ENCODE results near the gene DSCAM. TPM values are rescaled to one million over a fixed set of nuclear protein-coding genes. Genes with fewer than 3 reads are reported as not detected.

DSCAM gene
- total and polyA plus RNA-seq, 2 donors (not counting 1 experiment from before 2014, with no cell fraction given): not detected

DNA sequence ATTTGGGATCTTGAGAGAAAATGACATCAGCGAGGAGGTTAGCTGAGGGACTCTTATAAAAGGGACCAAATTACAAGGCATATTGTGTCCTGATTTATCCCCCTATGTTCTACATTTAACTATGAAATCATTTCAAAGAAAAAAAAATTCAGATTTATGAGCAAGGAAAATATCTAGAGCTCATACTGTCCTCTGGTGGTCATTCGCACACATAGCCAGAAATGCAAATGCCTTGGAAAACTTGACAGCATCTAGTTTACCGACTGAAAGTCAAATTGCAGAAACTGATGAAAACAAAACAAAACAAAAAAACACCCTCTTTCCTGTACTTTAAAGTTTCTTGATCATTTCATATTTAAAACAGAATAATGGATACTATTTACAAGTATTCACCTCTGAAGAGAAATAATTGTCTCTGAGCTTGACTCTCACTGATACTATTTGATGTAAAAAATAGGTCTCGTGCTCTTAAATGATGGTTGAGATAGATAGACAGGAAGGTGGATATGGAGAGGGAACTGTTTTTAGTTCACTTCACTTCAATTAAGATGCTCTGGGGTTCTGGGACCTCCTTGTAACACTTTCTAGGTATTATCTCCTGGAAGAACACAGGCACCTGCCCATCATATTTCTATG, 725.9 kb downstream of the DSCAM start:
- TF ChIP-seq EZH2 (IDR thresholded peaks at IDR 0.05; ENCODE audit: borderline replicate concordance, insufficient read depth, low read depth, low read length, poor library complexity, severe bottlenecking): no peak
- TF ChIP-seq, protein P1, sequence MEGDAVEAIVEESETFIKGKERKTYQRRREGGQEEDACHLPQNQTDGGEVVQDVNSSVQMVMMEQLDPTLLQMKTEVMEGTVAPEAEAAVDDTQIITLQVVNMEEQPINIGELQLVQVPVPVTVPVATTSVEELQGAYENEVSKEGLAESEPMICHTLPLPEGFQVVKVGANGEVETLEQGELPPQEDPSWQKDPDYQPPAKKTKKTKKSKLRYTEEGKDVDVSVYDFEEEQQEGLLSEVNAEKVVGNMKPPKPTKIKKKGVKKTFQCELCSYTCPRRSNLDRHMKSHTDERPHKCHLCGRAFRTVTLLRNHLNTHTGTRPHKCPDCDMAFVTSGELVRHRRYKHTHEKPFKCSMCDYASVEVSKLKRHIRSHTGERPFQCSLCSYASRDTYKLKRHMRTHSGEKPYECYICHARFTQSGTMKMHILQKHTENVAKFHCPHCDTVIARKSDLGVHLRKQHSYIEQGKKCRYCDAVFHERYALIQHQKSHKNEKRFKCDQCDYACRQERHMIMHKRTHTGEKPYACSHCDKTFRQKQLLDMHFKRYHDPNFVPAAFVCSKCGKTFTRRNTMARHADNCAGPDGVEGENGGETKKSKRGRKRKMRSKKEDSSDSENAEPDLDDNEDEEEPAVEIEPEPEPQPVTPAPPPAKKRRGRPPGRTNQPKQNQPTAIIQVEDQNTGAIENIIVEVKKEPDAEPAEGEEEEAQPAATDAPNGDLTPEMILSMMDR (IDR thresholded peaks at IDR 0.05): no peak
- Histone ChIP-seq H3K4me2 (replicated peaks; ENCODE audit: low read depth, low read length, poor library complexity, severe bottlenecking) (no peak overlapping the region), H3K79me2 (ENCODE audit: control insufficient read depth, insufficient read depth, low read length) (no peaks in the 10 kb centered on the region), H3K9ac (ENCODE audit: low read length) (no peak overlapping the region), H3K36me3 (replicated peaks in 1 of 2; ENCODE audit: control extremely low read depth in 1 of 2, control insufficient read depth in 1 of 2, extremely low read depth in 1 of 2, insufficient read depth in 2 of 2, low read length in 1 of 2) (no peaks in the 10 kb centered on the region), H4K20me1 (ENCODE audit: control insufficient read depth, insufficient read depth, low read length, poor library complexity, severe bottlenecking) (no peaks in the 10 kb centered on the region), H3K9me3 (ENCODE audit: control extremely low read depth in 1 of 3, control insufficient read depth in 2 of 3, insufficient read depth in 1 of 3, low read length in 2 of 3) (peaks cover 0 to 5% (median 0%) of the 10 kb centered on the region in 3 donors), H3K27me3 (replicated peaks in 1 of 4; ENCODE audit: control extremely low read depth in 1 of 4, control insufficient read depth in 3 of 4, insufficient read depth in 4 of 4, low read length in 3 of 4) (no peaks in the 10 kb centered on the region), H3K4me3 (ENCODE audit: control extremely low read depth in 1 of 5, extremely low read depth in 1 of 5, insufficient read depth in 1 of 5, low read depth in 2 of 5, low read length in 4 of 5) (no peak overlapping the region), H3K4me1 (ENCODE audit: control insufficient read depth in 2 of 2, insufficient read depth in 2 of 2, low read length in 2 of 2) (no peaks in the 10 kb centered on the region), H3K27ac (ENCODE audit: low read length in 2 of 2) (no peak overlapping the region), H2AFZ (ENCODE audit: insufficient read depth, low read depth, low read length, poor library complexity, severe bottlenecking) (no peak overlapping the region)
- Mint-ChIP-seq H3K27ac (no peak overlapping the region), H3K27me3 (no peaks in the 10 kb centered on the region), H3K4me3 (no peak overlapping the region), H3K4me1 (no peaks in the 10 kb centered on the region), H3K9me3 (ENCODE audit: insufficient read depth) (peaks cover 1% of the 10 kb centered on the region)
- ChIA-PET CTCF (interaction anchor here (0.6 kb wide), 1 partner anchor 254 kb away, joined by 3 read pairs; no protein-coding TSS in a partner anchor), POLR2A (no interaction called here)
- DNase-seq (peak; percentile 16), ATAC-seq (ENCODE audit: low read depth) (no peak)
- 40% methylated on average over 2 of the region's 4 CpGs for WGBS (ENCODE audit: insufficient coverage)
- intact Hi-C loops (cut with micrococcal nuclease): no loop called here

GRCh38 chr21:40118527-40118926, 728.4 kb downstream of the DSCAM start:
- Mint-ChIP-seq H3K27me3 (no peaks in the 10 kb centered on the region), H3K27ac (no peak overlapping the region), H3K4me3 (no peak overlapping the region), H3K4me1 (no peaks in the 10 kb centered on the region), H3K9me3 (ENCODE audit: insufficient read depth) (peaks cover 5% of the 10 kb centered on the region)
- no peak for ATAC-seq (ENCODE audit: low read depth)
- no peak overlapping the region for H2AFZ ChIP-seq (ENCODE audit: insufficient read depth, low read depth, low read length, poor library complexity, severe bottlenecking)
- no peak overlapping the region for H3K4me3 ChIP-seq (ENCODE audit: control extremely low read depth in 1 of 5, extremely low read depth in 1 of 5, insufficient read depth in 1 of 5, low read depth in 2 of 5, low read length in 4 of 5)
- no peak for DNase-seq
- no peaks in the 10 kb centered on the region for H3K79me2 ChIP-seq (ENCODE audit: control insufficient read depth, insufficient read depth, low read length)
- H3K4me1 ChIP-seq (ENCODE audit: control insufficient read depth in 2 of 2, insufficient read depth in 2 of 2, low read length in 2 of 2): no peaks in the 10 kb centered on the region
- no peak overlapping the region for H3K4me2 ChIP-seq (replicated peaks; ENCODE audit: low read depth, low read length, poor library complexity, severe bottlenecking)
- H3K9ac ChIP-seq (ENCODE audit: low read length): no peak overlapping the region
- POLR2A ChIA-PET: no interaction called here
- intact Hi-C loops (cut with micrococcal nuclease): no loop called here
- TF ChIP-seq EZH2 (IDR thresholded peaks at IDR 0.05; ENCODE audit: borderline replicate concordance, insufficient read depth, low read depth, low read length, poor library complexity, severe bottlenecking): no peak
- TF ChIP-seq, protein P1 (IDR thresholded peaks at IDR 0.05): no peak
- no peaks in the 10 kb centered on the region for H3K36me3 ChIP-seq (replicated peaks in 1 of 2; ENCODE audit: control extremely low read depth in 1 of 2, control insufficient read depth in 1 of 2, extremely low read depth in 1 of 2, insufficient read depth in 2 of 2, low read length in 1 of 2)
- H3K27ac ChIP-seq (ENCODE audit: low read length in 2 of 2): no peak overlapping the region
- 89% methylated on average over 5 of the region's 9 CpGs for WGBS (ENCODE audit: insufficient coverage)
- H3K9me3 ChIP-seq (ENCODE audit: control extremely low read depth in 1 of 3, control insufficient read depth in 2 of 3, insufficient read depth in 1 of 3, low read length in 2 of 3): peaks cover 0 to 1% (median 0%) of the 10 kb centered on the region in 3 donors
- CTCF ChIA-PET: no interaction called here
- H3K27me3 ChIP-seq (replicated peaks in 1 of 4; ENCODE audit: control extremely low read depth in 1 of 4, control insufficient read depth in 3 of 4, insufficient read depth in 4 of 4, low read length in 3 of 4): no peaks in the 10 kb centered on the region
- H4K20me1 ChIP-seq (ENCODE audit: control insufficient read depth, insufficient read depth, low read length, poor library complexity, severe bottlenecking): no peaks in the 10 kb centered on the region
